Hippocampal formation (tissue), 2 donors: ENCODE data around the gene VSTM2A.

Experiments
- DNase-seq, 2 donors: peaks; one replicate each; lab custom pipeline; 2025; lab: John Stamatoyannopoulos, UW

VSTM2A gene

DNA sequence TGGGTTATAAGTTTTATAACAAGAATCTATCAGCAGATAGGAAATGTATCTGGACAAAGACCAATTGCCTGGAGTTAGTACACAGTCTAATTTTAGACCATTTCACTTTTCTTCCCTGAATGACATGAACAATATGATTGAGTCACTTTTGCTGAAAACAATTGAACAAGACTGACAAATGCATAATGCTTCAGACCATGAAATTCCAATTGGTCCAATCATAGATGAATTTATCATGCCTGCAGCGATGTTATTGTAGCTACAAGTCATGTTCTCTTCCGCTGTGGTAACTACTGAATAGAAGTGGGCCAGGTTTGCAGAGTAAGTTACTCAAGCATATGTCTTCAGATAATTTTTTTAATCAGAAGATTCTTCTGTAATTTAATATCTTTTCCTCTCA, 73.4 kb downstream of the VSTM2A start:
- no peak for DNase-seq
